Stimulated activated naive CD8-positive, alpha-beta T cell treated with anti-CD3 and anti-CD28 coated beads, Interleukin-15, Interleukin-2, amounts not matched to agents 100 ng/mL and 50 ng/mL, for 24 hours (primary cell): ENCODE results near the gene CIC.

Experiments used
- H3K27ac Mint-ChIP-seq: one replicate; pipeline ENCODE4 v1.8.0; 2021; ENCODE audit warnings: mild to moderate bottlenecking, mixed read lengths
- H3K27me3 Mint-ChIP-seq: one replicate; pipeline ENCODE4 v1.8.0; 2021; ENCODE audit warnings: mixed read lengths
- H3K36me3 Mint-ChIP-seq: one replicate; pipeline ENCODE4 v1.8.0; 2021; ENCODE audit warnings: low read depth, mixed read lengths
- H3K4me1 Mint-ChIP-seq: one replicate; pipeline ENCODE4 v1.8.0; 2021; ENCODE audit warnings: low read depth, mixed read lengths
- H3K4me3 Mint-ChIP-seq: one replicate; pipeline ENCODE4 v1.8.0; 2021; ENCODE audit warnings: mild to moderate bottlenecking, mixed read lengths
- H3K9me3 Mint-ChIP-seq: one replicate; pipeline ENCODE4 v1.8.0; 2021; ENCODE audit warnings: mixed read lengths

Gene CIC

GRCh38 chr19:42268704-42269477, at the start of gene CIC:
TSS of gene CIC (plus strand) at chr19:42269252. CDS start at chr19:42271784, 2,532 bp downstream.
- Mint-ChIP-seq H3K4me1 (peaks cover 24% of the 10 kb centered on the region), H3K4me3 (no peak within 1 kb of the TSS), H3K9me3 (no peaks in the 10 kb centered on the region), H3K27me3 (no peaks in the 10 kb centered on the region), H3K27ac (peak within 1 kb of the TSS; percentile 97), H3K36me3 (peaks cover 10% of the 10 kb centered on the region)

GRCh38 chr19:42219812-42220750, 49.0 kb upstream of the CIC start, which contains the start of gene ZNF526:
TSS of gene ZNF526 (plus strand) at chr19:42220312. CDS start at chr19:42224404, 4,092 bp downstream.
- H3K27ac Mint-ChIP-seq = peak within 1 kb of the TSS; percentile 98
- peaks cover 67% of the 10 kb centered on the region for H3K4me1 Mint-ChIP-seq
- no peaks in the 10 kb centered on the region for H3K9me3 Mint-ChIP-seq
- no peaks in the 10 kb centered on the region for H3K27me3 Mint-ChIP-seq
- H3K4me3 Mint-ChIP-seq = peak within 1 kb of the TSS; percentile 99
- peaks cover 36% of the 10 kb centered on the region for H3K36me3 Mint-ChIP-seq

GRCh38 chr19:42220751-42221097, 48.3 kb upstream of the CIC start:
- no peaks in the 10 kb centered on the region for H3K9me3 Mint-ChIP-seq
- H3K4me3 Mint-ChIP-seq = peak overlapping the region; percentile 99
- no peaks in the 10 kb centered on the region for H3K27me3 Mint-ChIP-seq
- H3K4me1 Mint-ChIP-seq = peaks cover 60% of the 10 kb centered on the region
- peaks cover 31% of the 10 kb centered on the region for H3K36me3 Mint-ChIP-seq
- H3K27ac Mint-ChIP-seq = peak overlapping the region; percentile 98

GRCh38 chr19:42224940-42225717, 43.9 kb upstream of the CIC start:
- Mint-ChIP-seq H3K4me1 (peaks cover 26% of the 10 kb centered on the region), H3K36me3 (peaks cover 53% of the 10 kb centered on the region), H3K27ac (no peak overlapping the region), H3K4me3 (no peak overlapping the region), H3K9me3 (no peaks in the 10 kb centered on the region), H3K27me3 (no peaks in the 10 kb centered on the region)

- H3K9me3 Mint-ChIP-seq = no peaks in the 10 kb centered on the region
- no peak overlapping the region for H3K27ac Mint-ChIP-seq
- no peaks in the 10 kb centered on the region for H3K27me3 Mint-ChIP-seq
- H3K4me1 Mint-ChIP-seq = peaks cover 19% of the 10 kb centered on the region
- no peak overlapping the region for H3K4me3 Mint-ChIP-seq
- peaks cover 48% of the 10 kb centered on the region for H3K36me3 Mint-ChIP-seq
Measured at GRCh38 chr19:42225718-42226292, 43.2 kb upstream of the CIC start.

- H3K4me3 Mint-ChIP-seq = no peak overlapping the region
- no peaks in the 10 kb centered on the region for H3K27me3 Mint-ChIP-seq
- H3K4me1 Mint-ChIP-seq = peaks cover 14% of the 10 kb centered on the region
- H3K27ac Mint-ChIP-seq = no peak overlapping the region
- H3K36me3 Mint-ChIP-seq = peaks cover 53% of the 10 kb centered on the region
- H3K9me3 Mint-ChIP-seq = no peaks in the 10 kb centered on the region
Measured at GRCh38 chr19:42226886-42227285, 42.2 kb upstream of the CIC start.

- H3K27me3 Mint-ChIP-seq = no peaks in the 10 kb centered on the region
- H3K9me3 Mint-ChIP-seq = no peaks in the 10 kb centered on the region
- H3K27ac Mint-ChIP-seq = no peak overlapping the region
- peaks cover 57% of the 10 kb centered on the region for H3K36me3 Mint-ChIP-seq
- peaks cover 3% of the 10 kb centered on the region for H3K4me1 Mint-ChIP-seq
- no peak overlapping the region for H3K4me3 Mint-ChIP-seq
Measured at GRCh38 chr19:42228641-42229040, 40.4 kb upstream of the CIC start.

GRCh38 chr19:42229301-42229854, 39.7 kb upstream of the CIC start:
- Mint-ChIP-seq H3K4me3 (no peak overlapping the region), H3K27me3 (no peaks in the 10 kb centered on the region), H3K36me3 (peaks cover 57% of the 10 kb centered on the region), H3K27ac (peak overlapping the region; percentile 63), H3K9me3 (no peaks in the 10 kb centered on the region), H3K4me1 (peaks cover 3% of the 10 kb centered on the region)

GRCh38 chr19:42229855-42230351, 39.1 kb upstream of the CIC start:
- H3K9me3 Mint-ChIP-seq = no peaks in the 10 kb centered on the region
- H3K27me3 Mint-ChIP-seq = no peaks in the 10 kb centered on the region
- H3K27ac Mint-ChIP-seq = peak overlapping the region; percentile 63
- H3K4me1 Mint-ChIP-seq = peaks cover under 1% of the 10 kb centered on the region
- no peak overlapping the region for H3K4me3 Mint-ChIP-seq
- H3K36me3 Mint-ChIP-seq = peaks cover 52% of the 10 kb centered on the region

GRCh38 chr19:42230571-42230970, 38.5 kb upstream of the CIC start:
- H3K9me3 Mint-ChIP-seq = no peaks in the 10 kb centered on the region
- H3K36me3 Mint-ChIP-seq = peaks cover 56% of the 10 kb centered on the region
- no peak overlapping the region for H3K27ac Mint-ChIP-seq
- H3K4me3 Mint-ChIP-seq = no peak overlapping the region
- no peaks in the 10 kb centered on the region for H3K27me3 Mint-ChIP-seq
- no peaks in the 10 kb centered on the region for H3K4me1 Mint-ChIP-seq

GRCh38 chr19:42232435-42232834, 36.6 kb upstream of the CIC start:
- Mint-ChIP-seq H3K36me3 (peaks cover 57% of the 10 kb centered on the region), H3K4me1 (no peaks in the 10 kb centered on the region), H3K4me3 (no peak overlapping the region), H3K9me3 (no peaks in the 10 kb centered on the region), H3K27me3 (no peaks in the 10 kb centered on the region), H3K27ac (no peak overlapping the region)

GRCh38 chr19:42233106-42233505, 35.9 kb upstream of the CIC start:
- H3K27ac Mint-ChIP-seq = peak overlapping the region; percentile 52
- no peaks in the 10 kb centered on the region for H3K9me3 Mint-ChIP-seq
- no peaks in the 10 kb centered on the region for H3K27me3 Mint-ChIP-seq
- no peak overlapping the region for H3K4me3 Mint-ChIP-seq
- peaks cover 54% of the 10 kb centered on the region for H3K36me3 Mint-ChIP-seq
- H3K4me1 Mint-ChIP-seq = no peaks in the 10 kb centered on the region

- H3K36me3 Mint-ChIP-seq = peaks cover 51% of the 10 kb centered on the region
- no peak overlapping the region for H3K4me3 Mint-ChIP-seq
- no peaks in the 10 kb centered on the region for H3K27me3 Mint-ChIP-seq
- no peaks in the 10 kb centered on the region for H3K4me1 Mint-ChIP-seq
- peak overlapping the region; percentile 52 for H3K27ac Mint-ChIP-seq
- no peaks in the 10 kb centered on the region for H3K9me3 Mint-ChIP-seq
Measured at GRCh38 chr19:42233678-42234292, 35.3 kb upstream of the CIC start.
